GM12891 (cell line): ENCODE data around the gene ZBTB21.

Source experiments
- DNase-seq: peaks from one replicate; pipeline ENCODE4 v3.0.0; 2011; ENCODE audit warnings: low spot score; ENCODE audit not compliant: insufficient read length
- FAIRE-seq: peaks from 2 replicates; lab custom pipeline; 2011; peaks lifted over from hg19 to GRCh38; lab: Jason Lieb, UNC
- PAX5 ChIP-seq: IDR thresholded peaks from 2 replicates; pipeline ENCODE4 v1.6.1; 2011; ENCODE audit warnings: low read length, moderate library complexity, mild to moderate bottlenecking; ENCODE audit not compliant: insufficient read depth, severe bottlenecking
- POLR2A ChIP-seq: IDR thresholded peaks from 2 replicates; pipeline ENCODE4 v1.6.1; 2011; ENCODE audit warnings: low read depth, low read length, control low read depth
- POLR2AphosphoS5 ChIP-seq: IDR thresholded peaks from 2 replicates; pipeline ENCODE4 v1.6.1; 2011; ENCODE audit warnings: low read depth, low read length, control low read depth
- POU2F2 ChIP-seq: IDR thresholded peaks from 2 replicates; pipeline ENCODE4 v1.6.1; 2011; ENCODE audit warnings: low read depth, mild to moderate bottlenecking, control low read depth, low read length, moderate library complexity
- SPI1 ChIP-seq: IDR thresholded peaks from 2 replicates; pipeline ENCODE4 v1.6.1; 2011; ENCODE audit warnings: low read depth, low read length, control low read depth
- TAF1 ChIP-seq: IDR thresholded peaks from 2 replicates; pipeline ENCODE4 v1.6.1; 2011; ENCODE audit warnings: low read depth, low read length, control low read depth

The ZBTB21 gene

GRCh38 chr21:42022091-42022430, 11.9 kb upstream of the ZBTB21 start:
- DNase-seq (no peak), FAIRE-seq (no peak)
- TF ChIP-seq PAX5 (no peak), SPI1 (no peak), TAF1 (no peak), POLR2A (no peak), POU2F2 (no peak), POLR2AphosphoS5 (no peak)

- TF ChIP-seq POU2F2 = no peak
- no peak for TF ChIP-seq PAX5
- no peak for TF ChIP-seq POLR2AphosphoS5
- no peak for TF ChIP-seq POLR2A
- no peak for TF ChIP-seq SPI1
- TF ChIP-seq TAF1 = no peak
- DNase-seq = no peak
- FAIRE-seq = no peak
Measured at GRCh38 chr21:42021371-42022090, 11.4 kb upstream of the ZBTB21 start.

GRCh38 chr21:42019706-42020105, 9.5 kb upstream of the ZBTB21 start:
- TF ChIP-seq TAF1 (no peak), POLR2A (no peak), SPI1 (no peak), POU2F2 (no peak), PAX5 (no peak), POLR2AphosphoS5 (no peak)
- DNase-seq (no peak), FAIRE-seq (no peak)

GRCh38 chr21:42019101-42019605, 9.0 kb upstream of the ZBTB21 start:
- FAIRE-seq (no peak), DNase-seq (no peak)
- TF ChIP-seq POU2F2 (no peak), SPI1 (no peak), TAF1 (no peak), POLR2A (no peak), PAX5 (no peak), POLR2AphosphoS5 (no peak)

- FAIRE-seq = no peak
- DNase-seq = no peak
- no peak for TF ChIP-seq SPI1
- no peak for TF ChIP-seq PAX5
- TF ChIP-seq POLR2A = no peak
- TF ChIP-seq POU2F2 = no peak
- no peak for TF ChIP-seq POLR2AphosphoS5
- TF ChIP-seq TAF1 = no peak
Measured at GRCh38 chr21:42017022-42017421, 6.9 kb upstream of the ZBTB21 start.

GRCh38 chr21:42016364-42016985, 6.3 kb upstream of the ZBTB21 start:
- no peak for TF ChIP-seq TAF1
- TF ChIP-seq POLR2AphosphoS5 = no peak
- no peak for TF ChIP-seq POU2F2
- no peak for TF ChIP-seq PAX5
- TF ChIP-seq POLR2A = no peak
- TF ChIP-seq SPI1 = no peak
- no peak for DNase-seq
- FAIRE-seq = no peak

- no peak for TF ChIP-seq TAF1
- TF ChIP-seq SPI1 = no peak
- no peak for TF ChIP-seq POLR2AphosphoS5
- no peak for TF ChIP-seq PAX5
- TF ChIP-seq POU2F2 = no peak
- TF ChIP-seq POLR2A = no peak
- DNase-seq = no peak
- FAIRE-seq = no peak
Measured at GRCh38 chr21:42013931-42014330, 3.8 kb upstream of the ZBTB21 start.

DNA sequence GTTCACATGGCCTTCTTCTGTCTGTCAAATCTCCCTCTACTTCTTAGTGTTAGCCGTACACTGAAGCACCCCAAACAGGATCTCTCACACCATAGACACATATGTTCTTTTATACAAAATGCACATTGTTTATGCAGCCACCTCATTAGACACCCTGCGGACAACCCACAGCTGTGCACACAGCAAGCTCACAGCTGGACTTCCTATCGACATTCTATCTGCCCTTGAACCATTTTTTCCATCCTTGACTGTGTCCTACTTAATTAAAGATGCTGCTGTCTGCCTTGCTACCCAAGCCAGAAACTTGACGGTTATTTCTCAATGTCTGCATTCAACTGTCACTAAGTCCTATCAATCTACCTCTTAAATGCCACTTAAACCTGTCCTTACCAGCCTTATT, 3.2 kb upstream of the ZBTB21 start:
- TF ChIP-seq SPI1 (no peak), POU2F2 (no peak), POLR2AphosphoS5 (no peak), PAX5 (no peak), POLR2A (no peak), TAF1 (no peak)
- FAIRE-seq (no peak), DNase-seq (no peak)

DNA sequence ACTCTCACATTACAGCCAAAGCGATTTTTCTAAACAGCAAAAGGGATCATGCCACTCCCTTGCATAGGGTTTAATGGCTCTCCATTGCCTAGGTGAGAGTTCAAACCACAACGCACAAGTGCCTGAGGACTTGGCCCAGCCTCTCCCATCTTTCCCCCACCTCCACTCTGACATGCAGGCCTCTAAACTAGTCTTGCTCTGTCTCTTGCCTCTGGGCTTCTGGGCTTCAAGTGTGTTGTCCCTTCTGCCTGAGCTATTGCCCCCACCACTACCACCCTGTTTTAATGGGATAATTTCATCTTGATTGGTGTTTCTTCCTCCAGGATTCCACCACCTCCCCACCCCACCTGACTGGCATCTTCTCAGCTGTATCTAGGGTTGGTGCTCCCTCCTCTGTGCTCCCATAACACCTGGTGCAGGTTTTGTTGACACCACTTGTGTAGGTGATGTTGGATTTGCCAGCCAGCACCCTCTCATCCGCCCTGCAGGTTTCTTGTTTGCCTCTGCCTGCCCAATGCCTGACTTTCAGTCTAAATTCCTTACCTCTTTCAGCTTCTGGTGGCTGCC, 2.7 kb upstream of the ZBTB21 start:
- TF ChIP-seq POU2F2 (no peak), PAX5 (no peak), TAF1 (no peak), SPI1 (no peak)
- no peak for FAIRE-seq

DNA sequence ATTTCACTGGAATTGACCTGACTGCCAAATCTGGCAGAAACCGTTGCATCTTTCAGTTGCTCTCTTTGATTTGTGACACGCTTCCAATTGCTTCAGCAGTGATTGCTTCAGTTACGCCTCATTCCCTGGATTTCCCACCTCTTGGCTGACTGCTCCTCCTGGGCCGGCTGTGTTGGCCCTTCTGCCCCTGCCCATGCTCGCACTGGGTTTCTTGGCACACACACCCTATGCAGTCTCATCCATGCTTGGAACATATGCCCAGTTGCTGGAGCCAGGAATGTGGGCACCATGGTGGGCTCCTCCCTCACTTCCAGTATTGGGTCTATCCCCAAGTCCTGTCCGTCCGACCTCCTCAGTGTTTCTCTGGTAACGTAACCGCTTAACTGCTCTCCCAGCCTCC, 2.2 kb upstream of the ZBTB21 start:
- FAIRE-seq (no peak), DNase-seq (no peak)
- TF ChIP-seq POLR2A = no peak
- no peak for TF ChIP-seq SPI1
- TF ChIP-seq POU2F2 = no peak
- TF ChIP-seq TAF1 = no peak
- TF ChIP-seq PAX5 = no peak
- TF ChIP-seq POLR2AphosphoS5 = no peak

More for the DNA sequence above, 2.7 kb upstream of the ZBTB21 start:
- no peak for DNase-seq
